Neutrophil (primary cell): ENCODE results near the gene HIGD1B.

ENCODE experiments used
- H3K27ac ChIP-seq: fragments of 200-600 bp; sonication (generic); 2 replicates; pipeline ENCODE4 v1.5.1; 2016; ENCODE audit warnings: mild to moderate bottlenecking, moderate library complexity
- H3K27me3 ChIP-seq: fragments of 200-600 bp; sonication (generic); 2 replicates; pipeline ENCODE4 v1.6.0; 2016; ENCODE audit warnings: mild to moderate bottlenecking
- H3K36me3 ChIP-seq: fragments of 200-600 bp; sonication (generic); 2 replicates; pipeline ENCODE4 v1.5.1; 2017
- H3K4me1 ChIP-seq, 2 experiments: fragments of 200-600 bp in 1 of 2; sonication (generic) in 1 of 2; 1 replicate in 1 of 2; 2 replicates in 1 of 2; pipeline versions ENCODE4 v1.5.1 to v1.6.1; 2013 to 2016; ENCODE audit warnings: low read depth in 1 of 2, low read length in 1 of 2, mild to moderate bottlenecking in 1 of 2, moderate library complexity in 1 of 2; ENCODE audit not compliant: control insufficient read depth in 1 of 2, insufficient read depth in 1 of 2
- H3K4me3 ChIP-seq, 2 experiments: fragments of 200-600 bp in 1 of 2; sonication (generic) in 1 of 2; 1 replicate in 1 of 2; 2 replicates in 1 of 2; pipeline ENCODE4 v1.5.1; 2013 to 2016; ENCODE audit warnings: low read depth in 1 of 2, low read length in 1 of 2, mild to moderate bottlenecking in 1 of 2, moderate library complexity in 1 of 2
- H3K9me3 ChIP-seq: fragments of 200-600 bp; sonication (generic); 2 replicates; pipeline ENCODE4 v1.5.1; 2016
- CTCF ChIP-seq: fragments of 200-600 bp; sonication (generic); IDR thresholded peaks from 2 replicates; pipeline ENCODE4 v1.5.1; 2016; ENCODE audit warnings: antibody characterized with exemption

The HIGD1B gene

GRCh38 chr17:44872131-44872768 is 24.6 kb downstream of the HIGD1B start:
- no peak for TF ChIP-seq CTCF
- Histone ChIP-seq H3K27me3 (no peaks in the 10 kb centered on the region), H3K4me1 (no peaks in the 10 kb centered on the region), H3K9me3 (no peaks in the 10 kb centered on the region), H3K27ac (no peak overlapping the region), H3K36me3 (peaks cover 91% of the 10 kb centered on the region), H3K4me3 (no peak overlapping the region)

DNA sequence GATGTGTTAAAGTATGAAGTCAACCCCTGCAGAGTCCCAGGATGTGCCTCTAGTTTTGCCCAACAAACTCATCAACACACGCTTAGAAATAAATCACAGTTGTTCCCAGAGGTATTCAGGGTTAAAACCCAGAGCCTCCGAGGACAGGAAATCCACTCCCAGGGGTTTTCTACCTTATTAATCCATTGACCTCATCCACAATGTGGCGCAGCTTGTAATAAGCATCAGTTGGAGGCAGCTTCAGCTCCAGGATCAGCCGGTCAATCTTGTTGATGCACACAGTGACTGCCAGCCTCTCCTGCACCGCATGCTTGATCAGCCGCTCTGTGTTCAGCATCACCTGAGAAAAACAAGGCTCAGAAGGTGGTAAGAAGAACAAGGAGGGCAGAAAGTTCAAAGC is 28.1 kb downstream of the HIGD1B start:
- Histone ChIP-seq H3K4me1 (no peaks in the 10 kb centered on the region), H3K27ac (no peak overlapping the region), H3K27me3 (no peaks in the 10 kb centered on the region), H3K9me3 (no peaks in the 10 kb centered on the region), H3K4me3 (no peak overlapping the region), H3K36me3 (peaks cover 91% of the 10 kb centered on the region)
- no peak for TF ChIP-seq CTCF

DNA sequence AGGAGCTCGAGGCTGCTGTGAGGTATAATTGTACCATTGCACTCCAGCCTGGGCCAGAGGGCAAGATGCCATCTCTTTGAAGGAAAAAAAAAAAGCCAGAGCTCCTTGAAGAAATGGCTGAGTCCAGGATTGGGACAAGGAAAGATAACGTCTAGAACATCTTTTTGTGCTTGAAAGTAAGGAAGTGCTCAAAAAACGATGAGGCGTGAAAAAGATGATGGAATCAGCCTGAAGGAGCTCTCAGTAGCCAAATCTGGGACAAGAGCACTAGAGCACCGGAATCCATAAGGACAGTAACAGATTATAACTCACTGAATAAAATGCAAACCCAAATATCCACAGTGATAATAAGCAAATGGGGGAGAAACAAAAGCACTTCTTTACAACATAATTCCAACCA is 29.4 kb downstream of the HIGD1B start:
- no peaks in the 10 kb centered on the region for H3K4me1 ChIP-seq
- peaks cover 88% of the 10 kb centered on the region for H3K36me3 ChIP-seq
- no peaks in the 10 kb centered on the region for H3K9me3 ChIP-seq
- TF ChIP-seq CTCF: no peak
- H3K4me3 ChIP-seq: no peak overlapping the region
- H3K27ac ChIP-seq: no peak overlapping the region
- no peaks in the 10 kb centered on the region for H3K27me3 ChIP-seq

DNA sequence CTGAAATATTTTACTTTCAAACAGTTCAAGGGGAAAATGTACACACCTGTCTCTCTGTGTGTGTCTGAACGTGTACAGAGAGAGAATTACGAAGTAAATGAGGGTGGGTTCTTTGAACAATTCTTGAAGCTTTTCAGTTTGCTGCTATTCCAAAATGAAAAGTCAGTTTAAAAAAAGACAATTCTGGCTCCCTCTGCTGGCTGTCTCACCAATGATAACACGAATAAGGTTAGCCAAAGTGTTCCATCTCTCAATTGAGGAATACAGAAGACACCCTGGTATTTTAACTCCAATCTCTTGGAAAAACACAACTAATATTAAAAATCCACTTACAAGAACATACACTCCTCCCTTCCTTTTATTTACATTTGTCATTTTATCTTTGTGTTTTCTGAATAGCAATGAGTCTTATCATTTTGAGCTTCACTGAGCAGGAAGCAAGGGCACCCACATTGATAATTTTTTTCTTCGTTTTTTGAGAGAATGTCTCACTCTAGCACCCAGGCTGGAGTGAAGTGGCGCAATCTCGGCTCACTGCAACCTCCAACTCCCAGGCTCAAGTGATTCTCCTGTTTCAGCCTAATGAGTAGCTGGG is 31.0 kb downstream of the HIGD1B start:
- Histone ChIP-seq H3K9me3 (no peaks in the 10 kb centered on the region), H3K4me1 (no peaks in the 10 kb centered on the region), H3K36me3 (peaks cover 92% of the 10 kb centered on the region), H3K27ac (no peak overlapping the region), H3K4me3 (no peak overlapping the region), H3K27me3 (no peaks in the 10 kb centered on the region)
- no peak for TF ChIP-seq CTCF

GRCh38 chr17:44879376-44879775 is 31.7 kb downstream of the HIGD1B start:
- Histone ChIP-seq H3K4me1 (no peaks in the 10 kb centered on the region), H3K27me3 (no peaks in the 10 kb centered on the region), H3K27ac (no peak overlapping the region), H3K9me3 (no peaks in the 10 kb centered on the region), H3K36me3 (peaks cover 94% of the 10 kb centered on the region), H3K4me3 (no peak overlapping the region)
- TF ChIP-seq CTCF: no peak
